ENCODE measurements around the gene LRRC34.

Gene LRRC34

DNA sequence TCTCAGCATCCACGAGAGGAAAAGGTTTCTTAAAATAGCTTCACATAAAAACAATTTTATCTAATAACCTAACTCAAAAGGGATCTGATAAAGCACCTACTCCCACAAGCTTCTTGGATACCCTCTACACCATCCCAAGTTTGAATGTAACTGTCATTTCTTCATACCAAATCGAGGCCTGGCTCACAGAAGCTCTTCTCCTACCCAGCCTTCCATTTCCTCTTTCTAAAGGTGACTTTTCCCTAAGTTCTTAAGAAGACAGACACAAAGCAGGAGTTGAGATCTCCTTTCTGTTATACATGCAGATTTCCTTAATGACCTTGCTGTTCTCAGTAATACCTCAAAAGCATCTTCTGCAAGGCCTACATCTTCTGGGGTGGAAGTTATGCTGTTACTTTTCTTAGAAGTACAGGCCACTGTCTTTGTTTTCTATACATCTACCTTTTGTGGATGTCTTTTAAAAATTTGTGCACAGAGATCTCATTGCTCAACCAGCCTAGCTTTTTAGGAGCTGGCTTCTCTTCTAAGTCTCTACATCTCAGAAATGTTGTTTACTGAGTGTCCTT lies 3.4 kb downstream of the LRRC34 start:
- TF ChIP-seq, protein P1, sequence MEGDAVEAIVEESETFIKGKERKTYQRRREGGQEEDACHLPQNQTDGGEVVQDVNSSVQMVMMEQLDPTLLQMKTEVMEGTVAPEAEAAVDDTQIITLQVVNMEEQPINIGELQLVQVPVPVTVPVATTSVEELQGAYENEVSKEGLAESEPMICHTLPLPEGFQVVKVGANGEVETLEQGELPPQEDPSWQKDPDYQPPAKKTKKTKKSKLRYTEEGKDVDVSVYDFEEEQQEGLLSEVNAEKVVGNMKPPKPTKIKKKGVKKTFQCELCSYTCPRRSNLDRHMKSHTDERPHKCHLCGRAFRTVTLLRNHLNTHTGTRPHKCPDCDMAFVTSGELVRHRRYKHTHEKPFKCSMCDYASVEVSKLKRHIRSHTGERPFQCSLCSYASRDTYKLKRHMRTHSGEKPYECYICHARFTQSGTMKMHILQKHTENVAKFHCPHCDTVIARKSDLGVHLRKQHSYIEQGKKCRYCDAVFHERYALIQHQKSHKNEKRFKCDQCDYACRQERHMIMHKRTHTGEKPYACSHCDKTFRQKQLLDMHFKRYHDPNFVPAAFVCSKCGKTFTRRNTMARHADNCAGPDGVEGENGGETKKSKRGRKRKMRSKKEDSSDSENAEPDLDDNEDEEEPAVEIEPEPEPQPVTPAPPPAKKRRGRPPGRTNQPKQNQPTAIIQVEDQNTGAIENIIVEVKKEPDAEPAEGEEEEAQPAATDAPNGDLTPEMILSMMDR (conservative IDR thresholded peaks at IDR 0.05; ENCODE audit: control insufficient read depth, insufficient read depth, low read depth, low read length), result no peak
- no peak overlapping the region for H3K4me3 ChIP-seq (ENCODE audit: control insufficient read depth, low read depth, low read length)
- no peak for DNase-seq (ENCODE audit: low read depth)

DNA sequence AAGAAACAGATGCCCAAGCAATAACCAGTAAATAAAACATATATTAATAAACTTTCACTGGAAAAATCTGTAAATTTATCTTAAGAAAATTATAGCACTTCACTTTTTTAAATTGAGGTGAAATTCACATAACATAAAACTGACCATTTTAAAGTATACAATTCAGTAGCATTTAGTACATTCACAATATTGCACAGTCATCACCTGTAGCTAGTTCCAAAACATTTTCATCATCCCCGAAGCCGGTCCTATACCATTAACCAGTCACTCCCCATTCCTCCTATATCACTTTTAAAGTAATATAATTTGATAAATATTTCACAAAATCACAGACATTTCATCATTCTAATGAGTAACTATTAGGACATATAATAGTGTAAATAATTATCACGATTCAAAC lies 8.0 kb downstream of the LRRC34 start:
- no peak overlapping the region for H3K4me3 ChIP-seq (ENCODE audit: control insufficient read depth, low read depth, low read length)
- no peak for DNase-seq (ENCODE audit: low read depth)
- TF ChIP-seq, protein P1 (conservative IDR thresholded peaks at IDR 0.05; ENCODE audit: control insufficient read depth, insufficient read depth, low read depth, low read length), result no peak

DNA sequence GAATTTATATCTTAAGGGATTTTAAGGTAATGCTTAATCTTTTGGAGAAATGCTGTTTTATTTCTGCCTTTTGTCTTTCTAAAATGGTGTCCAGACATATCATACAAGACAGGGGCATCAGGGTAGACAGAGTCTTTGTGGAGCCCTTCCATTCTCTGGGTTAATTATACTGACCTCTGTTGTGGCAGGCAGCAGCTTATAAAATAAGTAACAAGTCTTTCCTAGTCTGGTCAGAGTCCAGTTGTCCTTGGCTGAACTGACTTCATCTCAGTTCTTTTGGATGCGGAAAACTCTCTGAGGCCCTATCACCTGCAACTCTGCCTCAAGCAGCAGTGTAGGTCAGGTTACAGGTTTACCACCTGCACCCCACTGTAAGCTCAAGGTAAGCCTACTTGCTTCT lies 20.3 kb downstream of the LRRC34 start:
- DNase-seq (ENCODE audit: low read depth), result no peak
- H3K4me3 ChIP-seq (ENCODE audit: control insufficient read depth, low read depth, low read length), result no peak overlapping the region
- TF ChIP-seq, protein P1 (conservative IDR thresholded peaks at IDR 0.05; ENCODE audit: control insufficient read depth, insufficient read depth, low read depth, low read length), result no peak

DNA sequence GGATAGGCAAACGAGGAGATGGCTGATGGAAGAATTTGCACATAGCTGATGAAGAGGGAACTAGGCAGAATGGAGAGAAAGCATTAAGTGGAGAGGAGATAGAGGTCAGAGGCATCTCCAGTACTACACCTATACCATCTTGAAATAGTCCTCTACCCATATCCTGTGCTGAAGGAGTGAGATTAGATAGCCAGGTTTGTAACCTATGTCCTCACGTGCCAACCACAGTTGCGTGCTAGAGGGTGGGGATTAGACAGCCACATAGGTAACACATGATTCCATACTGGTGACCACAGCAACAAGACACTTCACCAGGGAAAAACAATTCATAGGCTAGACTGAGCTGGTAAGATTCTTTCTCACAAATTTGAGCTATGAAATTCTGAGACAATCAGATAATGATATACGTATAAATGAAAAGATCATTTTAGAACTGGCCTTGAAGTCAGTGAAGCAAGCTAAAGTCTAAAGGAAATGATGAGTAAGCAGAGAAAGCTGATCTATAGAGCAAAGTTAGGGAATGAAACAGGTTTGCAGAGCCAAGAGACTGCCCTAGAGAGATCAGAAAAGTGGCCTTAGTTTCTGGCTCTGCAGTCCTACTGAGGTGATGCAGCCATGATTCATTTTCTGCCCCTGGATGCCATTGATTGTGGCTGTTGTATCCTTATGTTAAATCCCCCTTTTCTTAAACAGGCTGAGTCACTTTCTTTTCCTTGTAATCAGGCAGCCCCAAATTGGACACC lies 21.8 kb downstream of the LRRC34 start:
- no peak overlapping the region for H3K4me3 ChIP-seq (ENCODE audit: control insufficient read depth, low read depth, low read length)
- peak; percentile 22 for DNase-seq (ENCODE audit: low read depth)
- TF ChIP-seq, protein P1 (conservative IDR thresholded peaks at IDR 0.05; ENCODE audit: control insufficient read depth, insufficient read depth, low read depth, low read length), result no peak

DNA sequence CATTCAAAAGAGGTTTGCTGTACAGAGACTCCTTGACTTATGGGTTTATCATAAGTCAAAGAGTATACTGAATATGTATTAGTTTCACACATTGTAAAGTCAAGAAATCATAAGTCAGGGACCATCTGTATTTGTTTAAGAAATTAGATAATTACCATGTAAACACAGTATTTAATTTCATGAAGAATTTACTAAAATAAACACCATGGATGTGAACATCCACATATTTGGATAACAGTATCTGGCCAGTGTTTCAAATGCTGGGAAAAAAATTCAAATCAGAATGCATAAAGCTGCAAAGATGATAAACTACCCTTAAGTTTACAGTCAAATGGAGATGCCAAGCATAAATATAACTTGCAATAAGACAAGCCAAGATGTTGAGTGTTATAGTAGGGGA lies 22.5 kb downstream of the LRRC34 start:
- no peak for DNase-seq (ENCODE audit: low read depth)

DNA sequence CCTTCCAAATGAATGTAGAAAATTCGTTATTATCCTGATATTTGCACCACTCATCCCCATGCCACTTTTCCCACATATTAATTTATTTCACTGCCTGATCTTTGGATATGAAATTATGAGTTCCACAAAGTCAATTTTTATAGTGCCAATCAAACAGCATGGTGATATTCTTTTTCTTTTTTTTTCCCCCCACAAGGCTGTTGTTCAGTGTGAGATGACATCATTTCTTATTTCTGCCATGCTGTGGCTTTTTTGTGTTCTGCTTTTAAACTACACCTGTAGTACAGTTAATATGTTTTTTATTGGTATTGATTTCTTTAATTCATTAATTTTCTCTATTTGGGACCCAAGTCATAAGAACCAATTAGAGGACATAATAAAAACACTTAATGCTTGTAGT lies 24.9 kb downstream of the LRRC34 start:
- TF ChIP-seq, protein P1 (conservative IDR thresholded peaks at IDR 0.05; ENCODE audit: control insufficient read depth, insufficient read depth, low read depth, low read length), result no peak
- DNase-seq (ENCODE audit: low read depth), result no peak

More for the DNA sequence above, 22.5 kb downstream of the LRRC34 start:
- TF ChIP-seq, protein P1 (conservative IDR thresholded peaks at IDR 0.05; ENCODE audit: control insufficient read depth, insufficient read depth, low read depth, low read length), result no peak
- no peak overlapping the region for H3K4me3 ChIP-seq (ENCODE audit: control insufficient read depth, low read depth, low read length)

More for the DNA sequence above, 24.9 kb downstream of the LRRC34 start:
- no peak overlapping the region for H3K4me3 ChIP-seq (ENCODE audit: control insufficient read depth, low read depth, low read length)

Measured in fibroblast of mammary gland (primary cell).